Activated T-cell treated with anti-CD3 and anti-CD28 coated beads, Interleukin-2, amount 50 U/mL, for 24 hours (primary cell): ENCODE measurements around the gene LRRFIP1.

Source experiments
- DNase-seq: peaks from one replicate; pipeline ENCODE4 v3.0.0-alpha.2; 2020
- H3K27ac Mint-ChIP-seq: 2 replicates; pipeline ENCODE4 v1.8.0; 2020; ENCODE audit warnings: mild to moderate bottlenecking, mixed read lengths
- H3K27me3 Mint-ChIP-seq: 2 replicates; pipeline ENCODE4 v1.8.0; 2020; ENCODE audit warnings: mixed read lengths
- H3K36me3 Mint-ChIP-seq: 2 replicates; pipeline ENCODE4 v1.8.0; 2020; ENCODE audit warnings: low read depth, mixed read lengths
- H3K4me1 Mint-ChIP-seq: 2 replicates; pipeline ENCODE4 v1.8.0; 2020; ENCODE audit warnings: low read depth, mixed read lengths
- H3K4me3 Mint-ChIP-seq: 2 replicates; pipeline ENCODE4 v1.8.0; 2020; ENCODE audit warnings: mild to moderate bottlenecking, moderate library complexity, mixed read lengths
- H3K9me3 Mint-ChIP-seq: 2 replicates; pipeline ENCODE4 v1.8.0; 2020; ENCODE audit warnings: mixed read lengths

LRRFIP1 gene

DNA sequence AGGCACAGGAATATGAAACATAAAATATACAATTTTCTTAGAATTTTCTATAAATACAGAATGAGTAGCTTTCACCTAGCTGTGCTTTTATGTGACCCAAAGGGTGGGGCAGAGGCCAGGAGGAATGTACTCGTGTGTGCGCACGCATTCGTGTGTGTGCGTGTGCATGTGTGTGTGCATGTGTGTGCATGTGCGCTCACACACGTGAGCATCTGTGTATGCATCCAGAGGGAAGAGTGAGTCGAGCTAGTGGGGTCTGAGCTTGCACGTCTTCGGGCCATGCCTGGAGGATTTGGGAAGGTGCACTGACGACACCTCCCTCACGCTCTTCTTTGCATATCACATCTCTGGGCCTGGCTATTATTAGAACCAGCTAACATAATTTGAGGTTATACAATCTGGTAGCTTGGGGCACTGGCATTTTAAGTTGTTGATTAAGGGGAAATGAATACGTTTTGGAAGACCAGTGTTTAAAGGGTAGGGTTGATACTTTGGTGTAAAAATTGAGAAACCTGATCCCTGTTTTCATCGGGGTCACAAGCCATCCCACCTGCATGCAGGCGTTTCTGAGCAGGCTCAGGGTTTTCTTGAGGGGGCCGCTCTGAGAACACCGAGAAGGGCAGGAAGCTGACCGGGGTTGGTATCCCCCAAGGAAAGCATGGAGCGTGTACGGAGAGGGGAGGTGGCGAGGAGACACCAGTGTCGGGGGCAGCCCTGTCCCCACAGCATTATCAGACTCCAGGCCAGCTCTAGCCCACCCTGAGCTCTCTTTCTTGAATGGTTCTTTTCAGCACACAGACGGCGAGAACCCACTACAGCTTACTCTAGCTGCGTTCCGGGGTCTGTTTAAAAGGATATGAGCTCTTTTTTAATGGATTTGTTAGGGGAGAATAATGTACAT is 85.3 kb downstream of the LRRFIP1 start:
- H3K9me3 Mint-ChIP-seq: no peaks in the 10 kb centered on the region
- H3K27ac Mint-ChIP-seq: peak overlapping the region; percentile 64
- no peak for DNase-seq
- no peak overlapping the region for H3K4me3 Mint-ChIP-seq
- H3K36me3 Mint-ChIP-seq: peaks cover 80% of the 10 kb centered on the region
- H3K27me3 Mint-ChIP-seq: no peaks in the 10 kb centered on the region
- peaks cover 61% of the 10 kb centered on the region for H3K4me1 Mint-ChIP-seq

DNA sequence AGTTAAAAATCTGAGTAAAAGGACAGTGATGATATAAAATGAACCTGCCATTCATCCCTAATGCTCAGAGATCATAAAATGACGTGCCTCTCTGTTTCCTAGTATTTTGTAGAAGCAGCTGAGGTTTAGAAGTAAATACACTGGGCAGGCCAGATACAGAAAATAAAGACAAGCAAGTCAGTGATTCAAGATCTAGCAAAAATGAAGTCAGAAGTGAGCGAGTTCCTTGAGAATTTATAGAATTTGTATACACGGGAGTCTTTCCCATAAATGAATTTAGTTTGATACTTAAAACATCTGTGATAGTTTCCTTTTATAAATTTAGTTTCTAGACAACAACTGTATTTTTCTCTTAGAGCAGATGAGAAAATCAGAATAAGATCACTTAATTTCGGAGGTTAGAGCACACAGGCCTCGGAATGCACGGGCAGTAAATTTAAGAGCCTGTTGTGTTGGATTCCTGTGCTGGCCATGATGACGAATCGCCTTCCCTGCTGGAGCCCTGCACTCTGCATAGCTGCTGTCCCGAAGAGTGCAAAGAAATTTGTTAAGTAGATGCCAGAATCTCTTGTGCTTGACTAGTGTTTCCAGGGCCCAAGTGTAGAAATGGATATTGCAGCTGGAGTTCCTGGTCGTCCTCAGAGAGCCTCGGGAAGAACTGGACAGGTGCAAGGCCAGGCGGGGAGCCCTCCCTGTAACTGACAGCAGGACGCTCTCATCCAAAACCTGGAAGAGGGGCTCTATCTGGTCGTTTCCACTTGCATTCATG is 87.5 kb downstream of the LRRFIP1 start:
- Mint-ChIP-seq H3K9me3 (no peaks in the 10 kb centered on the region), H3K4me1 (peaks cover 66% of the 10 kb centered on the region), H3K36me3 (peaks cover 78% of the 10 kb centered on the region), H3K4me3 (no peak overlapping the region), H3K27me3 (no peaks in the 10 kb centered on the region), H3K27ac (peak overlapping the region; percentile 78)
- DNase-seq: no peak

DNA sequence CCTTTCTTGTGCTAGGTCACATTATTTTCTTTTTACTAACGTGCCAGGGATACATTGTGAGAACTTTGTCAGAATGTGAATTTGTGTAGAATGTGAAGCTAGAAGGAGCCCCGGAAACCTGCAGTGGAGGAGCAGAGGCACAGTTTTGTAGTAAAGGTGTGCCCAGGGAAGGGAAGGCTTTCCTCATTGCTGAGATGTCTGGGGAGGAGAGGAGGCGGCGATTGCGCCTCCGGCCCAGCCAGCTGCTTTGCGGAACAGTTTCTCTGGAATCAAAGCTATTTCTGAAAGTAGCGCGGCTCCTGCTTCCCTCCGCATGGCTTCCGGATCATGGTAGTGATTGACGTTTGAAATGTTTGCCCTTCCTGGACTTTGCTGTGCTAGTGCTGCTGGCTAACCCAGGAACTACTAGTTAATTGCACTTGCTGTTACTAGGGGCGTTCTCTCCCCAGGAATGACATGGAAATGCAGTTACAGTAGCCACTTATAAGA is 88.1 kb downstream of the LRRFIP1 start:
- Mint-ChIP-seq H3K27me3 (no peaks in the 10 kb centered on the region), H3K9me3 (no peaks in the 10 kb centered on the region), H3K36me3 (peaks cover 80% of the 10 kb centered on the region), H3K27ac (peak overlapping the region; percentile 78), H3K4me1 (peaks cover 69% of the 10 kb centered on the region), H3K4me3 (no peak overlapping the region)
- no peak for DNase-seq

DNA sequence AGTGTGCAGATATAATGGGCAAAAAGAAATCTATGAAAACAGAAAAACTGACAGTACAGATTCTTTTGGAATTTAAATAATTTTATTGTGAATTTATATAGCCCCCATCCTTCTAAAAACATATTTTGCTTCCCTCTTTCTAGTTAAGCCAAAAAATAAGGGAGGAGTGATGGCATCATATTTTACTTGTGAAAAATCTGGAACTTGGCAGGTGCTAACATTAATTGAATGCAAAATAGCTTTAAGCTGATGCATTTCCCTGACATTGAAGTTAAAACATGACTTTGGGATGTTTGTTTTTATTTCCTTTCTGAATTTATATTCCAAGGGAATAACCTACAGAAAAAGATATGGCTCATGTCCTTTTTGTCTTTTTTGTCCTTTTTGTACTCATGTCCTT is 88.6 kb downstream of the LRRFIP1 start:
- no peaks in the 10 kb centered on the region for H3K27me3 Mint-ChIP-seq
- H3K4me1 Mint-ChIP-seq: peaks cover 74% of the 10 kb centered on the region
- no peak overlapping the region for H3K4me3 Mint-ChIP-seq
- DNase-seq: no peak
- H3K27ac Mint-ChIP-seq: peak overlapping the region; percentile 48
- H3K9me3 Mint-ChIP-seq: no peaks in the 10 kb centered on the region
- peaks cover 80% of the 10 kb centered on the region for H3K36me3 Mint-ChIP-seq

DNA sequence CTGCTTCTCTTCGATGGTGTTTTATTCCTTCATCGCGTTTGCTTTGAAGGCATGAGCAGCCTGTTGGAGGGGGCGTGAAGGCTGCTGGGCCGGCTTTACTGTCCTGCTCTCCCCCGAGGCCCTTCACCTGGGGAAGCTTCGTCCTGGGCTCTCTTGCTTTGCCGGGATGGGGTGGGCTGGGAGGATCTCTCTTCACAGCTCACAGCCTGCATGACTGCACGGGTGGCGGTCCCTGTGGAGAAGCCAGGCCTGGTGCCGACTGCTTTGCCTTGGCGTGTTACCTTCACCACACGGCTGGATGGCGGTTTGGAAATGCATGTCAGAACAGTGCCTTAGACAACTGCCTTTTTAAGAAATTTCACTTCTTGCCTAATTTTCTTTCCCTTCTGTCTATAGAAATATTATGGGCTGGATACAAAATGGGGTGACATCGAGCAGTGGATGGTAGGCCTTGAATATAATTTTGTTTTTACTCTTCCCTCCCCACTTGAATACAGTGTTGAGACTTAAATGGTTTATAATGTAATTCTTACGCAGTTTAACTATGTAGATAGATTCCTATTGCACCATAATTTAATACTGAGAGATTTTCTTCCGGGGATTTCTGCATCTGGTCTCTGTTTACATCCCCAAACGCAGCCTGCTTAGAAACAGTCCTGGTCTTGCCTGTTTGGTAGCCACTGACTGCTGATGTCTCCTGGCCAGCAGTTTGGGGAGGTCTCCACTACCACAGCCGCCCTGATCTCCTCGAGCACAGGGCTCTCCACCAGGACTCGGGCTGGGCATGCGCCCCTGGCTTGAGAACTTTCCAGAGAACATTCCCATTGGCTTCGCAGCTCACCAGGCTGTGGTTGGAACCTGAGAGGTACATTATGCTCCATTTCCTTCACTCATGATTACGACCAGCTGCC is 90.2 kb downstream of the LRRFIP1 start:
- Mint-ChIP-seq H3K4me1 (peaks cover 75% of the 10 kb centered on the region), H3K36me3 (peaks cover 80% of the 10 kb centered on the region), H3K9me3 (no peaks in the 10 kb centered on the region), H3K27me3 (no peaks in the 10 kb centered on the region), H3K4me3 (no peak overlapping the region), H3K27ac (peak overlapping the region; percentile 42)
- no peak for DNase-seq

DNA sequence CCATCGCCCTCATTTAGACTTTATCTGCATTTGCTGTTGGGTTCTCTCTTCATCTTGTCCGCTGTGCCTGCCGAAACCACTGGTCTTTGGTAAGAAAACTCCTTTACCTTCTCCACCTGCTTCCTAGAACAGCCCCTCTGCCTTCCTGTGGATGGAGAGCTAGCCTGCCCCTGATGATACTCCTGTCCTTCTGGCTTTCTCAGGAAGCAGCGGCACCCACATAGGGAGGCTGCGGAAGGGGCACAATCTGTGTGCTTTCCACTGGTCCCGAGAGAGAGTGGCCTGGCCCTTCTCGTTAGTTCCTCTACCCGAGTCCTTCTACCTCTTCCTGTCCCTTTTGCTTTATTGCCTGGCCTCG is 90.9 kb downstream of the LRRFIP1 start:
- Mint-ChIP-seq H3K4me1 (peaks cover 74% of the 10 kb centered on the region), H3K27ac (peak overlapping the region; percentile 42), H3K27me3 (no peaks in the 10 kb centered on the region), H3K4me3 (no peak overlapping the region), H3K36me3 (peaks cover 80% of the 10 kb centered on the region), H3K9me3 (no peaks in the 10 kb centered on the region)
- no peak for DNase-seq

DNA sequence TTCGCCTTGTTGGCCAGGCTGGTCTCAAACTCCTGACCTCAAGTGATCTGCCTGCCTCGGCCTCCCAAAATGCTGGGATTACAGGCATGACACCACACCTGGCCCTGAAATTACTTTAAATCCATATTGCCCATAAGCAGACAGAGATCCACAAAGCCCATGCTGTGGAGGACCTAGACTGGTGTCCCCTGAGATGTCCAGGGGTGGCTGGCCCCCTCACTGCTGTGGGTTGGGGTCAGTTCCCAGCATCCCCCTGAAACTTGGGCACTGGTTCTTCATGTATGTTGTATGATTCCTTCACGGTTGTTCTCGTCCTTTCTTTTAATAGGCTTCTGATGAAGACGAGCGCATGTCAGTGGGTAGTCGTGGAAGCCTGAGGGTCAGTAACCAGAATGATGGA is 93.1 kb downstream of the LRRFIP1 start:
- peak overlapping the region; percentile 42 for H3K27ac Mint-ChIP-seq
- no peak for DNase-seq
- H3K4me3 Mint-ChIP-seq: no peak overlapping the region
- H3K36me3 Mint-ChIP-seq: peaks cover 82% of the 10 kb centered on the region
- H3K27me3 Mint-ChIP-seq: no peaks in the 10 kb centered on the region
- no peaks in the 10 kb centered on the region for H3K9me3 Mint-ChIP-seq
- H3K4me1 Mint-ChIP-seq: peaks cover 70% of the 10 kb centered on the region

DNA sequence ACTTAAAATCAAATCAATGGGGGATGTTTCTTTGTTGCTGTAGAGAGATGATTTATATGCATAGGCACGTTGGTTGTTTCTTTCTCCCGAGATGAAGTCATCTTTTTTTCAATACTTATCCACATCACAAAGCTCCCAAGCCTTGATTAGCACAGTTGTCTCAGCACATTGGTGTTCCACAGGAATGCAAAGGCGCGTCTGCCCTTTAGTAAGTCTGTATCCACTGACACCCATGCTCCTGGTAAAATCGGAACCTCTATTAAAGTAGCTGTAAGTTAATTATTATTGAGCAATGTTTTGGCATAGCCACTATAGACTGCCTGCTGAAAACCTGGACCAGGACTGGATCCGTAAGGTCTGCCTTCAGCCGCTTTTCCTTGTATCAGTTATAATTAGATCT is 93.6 kb downstream of the LRRFIP1 start:
- Mint-ChIP-seq H3K4me1 (peaks cover 69% of the 10 kb centered on the region), H3K4me3 (no peak overlapping the region), H3K36me3 (peaks cover 85% of the 10 kb centered on the region), H3K27ac (peak overlapping the region; percentile 42), H3K27me3 (no peaks in the 10 kb centered on the region), H3K9me3 (no peaks in the 10 kb centered on the region)
- DNase-seq: no peak

DNA sequence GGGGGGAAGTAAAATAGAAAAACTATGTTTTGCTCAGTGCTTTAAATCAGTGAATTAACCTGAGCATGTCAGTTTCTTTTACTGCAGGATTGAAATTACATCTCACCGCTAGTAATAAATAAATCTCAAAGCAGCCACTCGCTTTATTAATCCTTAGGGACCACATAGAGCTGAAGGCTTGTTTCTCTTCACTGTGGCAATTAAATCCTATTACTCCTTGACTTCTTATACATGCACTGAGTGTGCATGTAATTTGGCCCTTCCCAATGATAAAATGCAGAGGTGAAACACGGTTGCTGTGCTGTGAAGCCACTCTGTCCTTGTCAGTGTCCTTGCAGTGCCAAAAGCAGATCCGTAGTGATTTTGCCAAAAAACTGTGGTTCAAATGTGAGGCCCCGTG is 94.1 kb downstream of the LRRFIP1 start:
- no peak overlapping the region for H3K4me3 Mint-ChIP-seq
- H3K9me3 Mint-ChIP-seq: no peaks in the 10 kb centered on the region
- H3K4me1 Mint-ChIP-seq: peaks cover 68% of the 10 kb centered on the region
- H3K27me3 Mint-ChIP-seq: no peaks in the 10 kb centered on the region
- H3K36me3 Mint-ChIP-seq: peaks cover 87% of the 10 kb centered on the region
- no peak for DNase-seq
- peak overlapping the region; percentile 12 for H3K27ac Mint-ChIP-seq

DNA sequence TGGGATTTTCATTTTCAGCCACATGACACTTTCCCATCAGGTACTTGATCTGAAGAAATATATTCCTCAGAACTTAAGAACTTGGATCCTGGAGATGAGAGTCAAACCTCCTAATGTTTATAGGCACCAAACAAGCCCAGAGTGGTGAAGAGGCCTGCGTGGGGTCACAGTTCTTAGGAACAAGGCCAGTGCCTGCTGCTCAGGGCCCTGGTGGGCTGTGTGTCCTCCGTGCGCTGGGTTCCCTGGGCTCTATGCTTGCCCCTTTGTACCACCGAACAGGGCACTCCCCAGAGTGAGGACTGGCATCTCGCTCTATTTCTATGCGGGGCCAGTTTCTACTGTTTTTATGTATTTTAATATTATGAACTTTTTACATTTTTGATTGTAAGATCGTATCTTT is 95.2 kb downstream of the LRRFIP1 start:
- no peak overlapping the region for H3K4me3 Mint-ChIP-seq
- DNase-seq: no peak
- no peak overlapping the region for H3K27ac Mint-ChIP-seq

DNA sequence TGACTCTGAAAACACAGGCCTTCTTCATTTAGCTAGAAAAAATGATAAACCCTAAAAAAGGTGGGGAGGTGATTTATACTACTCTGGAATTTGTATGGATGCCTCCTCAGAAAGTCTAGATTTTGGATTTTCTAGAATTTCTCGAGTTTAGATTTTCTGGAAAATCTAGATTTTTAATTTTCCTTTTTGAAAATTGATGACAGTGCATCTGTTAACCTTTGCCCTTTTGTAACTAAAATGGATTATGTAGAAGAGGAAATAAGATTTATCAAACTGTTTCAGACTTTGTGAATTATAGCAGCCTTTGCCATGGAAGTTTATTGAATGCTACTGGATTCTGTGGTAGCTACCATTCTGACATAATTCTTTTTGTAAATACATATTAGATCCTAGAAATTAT is 95.6 kb downstream of the LRRFIP1 start:
- Mint-ChIP-seq H3K27ac (no peak overlapping the region), H3K4me3 (no peak overlapping the region), H3K36me3 (peaks cover 88% of the 10 kb centered on the region), H3K27me3 (no peaks in the 10 kb centered on the region), H3K9me3 (no peaks in the 10 kb centered on the region), H3K4me1 (peaks cover 75% of the 10 kb centered on the region)
- no peak for DNase-seq

More for the DNA sequence above, 95.2 kb downstream of the LRRFIP1 start:
- H3K4me1 Mint-ChIP-seq: peaks cover 75% of the 10 kb centered on the region
- no peaks in the 10 kb centered on the region for H3K9me3 Mint-ChIP-seq
- peaks cover 88% of the 10 kb centered on the region for H3K36me3 Mint-ChIP-seq
- H3K27me3 Mint-ChIP-seq: no peaks in the 10 kb centered on the region

DNA sequence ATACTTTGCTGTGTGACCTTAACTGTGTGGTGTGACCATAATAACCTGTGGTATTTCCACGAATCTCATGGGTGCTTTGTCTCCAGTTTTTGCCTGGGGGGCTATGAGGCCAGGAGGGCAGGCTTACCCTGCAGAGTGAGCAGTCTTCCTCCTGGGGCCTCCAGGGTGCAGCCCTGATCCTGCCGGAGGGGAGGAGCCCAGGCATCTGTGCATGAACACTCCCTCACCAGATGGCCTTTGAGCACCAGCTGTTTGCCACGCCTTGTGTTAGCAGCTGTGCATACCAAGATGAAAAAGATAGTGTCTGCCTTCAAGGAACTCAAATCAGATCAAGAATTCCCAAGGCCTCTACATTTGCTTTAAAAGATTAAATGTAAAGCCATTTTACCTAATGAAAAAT is 96.2 kb downstream of the LRRFIP1 start:
- H3K27ac Mint-ChIP-seq: peak overlapping the region; percentile 60
- no peaks in the 10 kb centered on the region for H3K27me3 Mint-ChIP-seq
- H3K9me3 Mint-ChIP-seq: no peaks in the 10 kb centered on the region
- no peak for DNase-seq
- peaks cover 72% of the 10 kb centered on the region for H3K4me1 Mint-ChIP-seq
- no peak overlapping the region for H3K4me3 Mint-ChIP-seq
- H3K36me3 Mint-ChIP-seq: peaks cover 86% of the 10 kb centered on the region

DNA sequence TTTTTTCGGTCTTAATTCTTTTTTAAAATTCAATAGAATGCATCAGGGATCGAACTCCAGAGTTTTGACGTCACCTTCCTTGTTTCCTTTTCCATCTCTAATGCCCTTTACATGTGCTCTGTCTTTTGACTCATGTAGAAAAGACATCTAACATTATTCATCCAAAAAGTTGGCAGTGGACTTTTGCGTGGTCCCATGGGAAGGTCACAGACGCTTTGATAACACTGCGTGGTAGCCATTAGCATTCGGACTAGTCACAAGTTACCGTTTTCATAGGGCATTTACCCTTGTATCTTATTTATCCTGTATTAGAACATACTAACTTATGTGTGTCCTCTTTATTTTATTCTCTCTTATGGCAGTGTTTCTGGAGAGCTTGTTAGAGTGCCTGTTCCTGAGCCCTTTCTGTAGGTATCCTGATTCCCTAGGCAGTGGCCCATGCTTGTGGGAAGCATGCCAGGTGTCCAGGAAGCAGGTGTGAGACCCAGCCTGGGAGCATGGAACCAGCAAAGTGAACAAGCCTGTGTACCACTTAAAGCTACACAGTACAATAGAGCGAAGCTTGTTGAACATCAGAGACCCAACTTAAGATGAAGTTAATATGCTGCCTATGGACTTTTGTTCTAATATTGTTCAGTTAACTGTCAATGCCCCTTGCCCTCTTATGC is 97.6 kb downstream of the LRRFIP1 start:
- peaks cover 93% of the 10 kb centered on the region for H3K36me3 Mint-ChIP-seq
- no peak overlapping the region for H3K27ac Mint-ChIP-seq
- DNase-seq: no peak
- peaks cover 76% of the 10 kb centered on the region for H3K4me1 Mint-ChIP-seq
- no peak overlapping the region for H3K4me3 Mint-ChIP-seq
- no peaks in the 10 kb centered on the region for H3K9me3 Mint-ChIP-seq
- no peaks in the 10 kb centered on the region for H3K27me3 Mint-ChIP-seq

DNA sequence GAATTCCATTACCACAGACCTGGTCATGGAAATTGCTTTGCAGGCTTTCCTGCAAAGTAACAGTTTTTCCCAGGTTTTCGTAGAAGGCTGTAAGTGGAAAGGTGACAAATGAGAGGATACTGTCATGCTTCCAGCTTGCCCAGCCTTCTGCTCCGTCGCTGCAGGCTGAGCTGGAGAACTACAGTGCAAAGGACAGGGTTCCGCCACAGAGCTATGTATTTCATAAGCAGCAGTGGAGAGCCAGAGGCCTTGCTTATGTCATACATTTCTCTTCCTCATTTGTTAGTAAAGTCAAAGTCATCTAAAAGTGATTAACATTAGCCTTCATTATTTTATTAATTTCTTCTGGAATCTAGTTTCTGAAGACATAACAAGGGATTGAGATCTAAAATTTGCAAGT is 98.3 kb downstream of the LRRFIP1 start:
- Mint-ChIP-seq H3K4me1 (peaks cover 80% of the 10 kb centered on the region), H3K4me3 (no peak overlapping the region), H3K9me3 (no peaks in the 10 kb centered on the region), H3K27me3 (no peaks in the 10 kb centered on the region), H3K27ac (no peak overlapping the region), H3K36me3 (peaks cover 92% of the 10 kb centered on the region)
- no peak for DNase-seq
